ENCODE data around the gene KRTAP10-10. TPM values are rescaled to one million over a fixed set of nuclear protein-coding genes. Genes with fewer than 3 reads are reported as not detected.

Gene KRTAP10-10, protein sequence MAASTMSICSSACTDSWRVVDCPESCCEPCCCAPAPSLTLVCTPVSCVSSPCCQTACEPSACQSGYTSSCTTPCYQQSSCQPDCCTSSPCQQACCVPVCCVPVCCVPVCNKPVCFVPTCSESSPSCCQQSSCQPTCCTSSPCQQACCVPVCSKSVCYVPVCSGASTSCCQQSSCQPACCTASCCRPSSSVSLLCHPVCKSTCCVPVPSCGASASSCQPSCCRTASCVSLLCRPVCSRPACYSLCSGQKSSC
- total RNA-seq, result not detected
- polyA plus RNA-seq, result not detected
- long read RNA-seq, donor 1, result 0 reads
- long read RNA-seq, donor 2, result 0 reads

- Histone ChIP-seq H3K9me3 (peaks cover 2 to 35% (median 22%) of the 10 kb centered on the region in 8 donors), H3K27ac (no peak within 1 kb of the TSS), H3K4me1 (no peaks in the 10 kb centered on the region), H3K4me3 (no peak within 1 kb of the TSS), H3K27me3 (replicated peaks in 1 of 7) (peaks cover 0 to 46% (median 4%) of the 10 kb centered on the region in 7 donors), H3K36me3 (no peaks in the 10 kb centered on the region)
- 48 to 74% (median 67%) methylated on average over 12 to 21 of the region's 21 CpGs for WGBS, 5 donors
- intact Hi-C loops (cut with DNase I; ENCODE audit: low total_unique reads), result no loop called here
- no peak for TF ChIP-seq CTCF (IDR thresholded peaks at IDR 0.05 in 8 of 11, conservative IDR thresholded peaks at IDR 0.05 in 3 of 11)
- no peak for TF ChIP-seq POLR2A (IDR thresholded peaks at IDR 0.05)
- no peak for TF ChIP-seq POLR2AphosphoS5 (IDR thresholded peaks at IDR 0.05)
- no peak for DNase-seq
Measured at GRCh38 chr21:44637018-44637850, at the start of gene KRTAP10-10. Gene KRTAP10-10 (plus strand): TSS chr21:44637356. CDS start chr21:44637418, 62 bp downstream.

DNA sequence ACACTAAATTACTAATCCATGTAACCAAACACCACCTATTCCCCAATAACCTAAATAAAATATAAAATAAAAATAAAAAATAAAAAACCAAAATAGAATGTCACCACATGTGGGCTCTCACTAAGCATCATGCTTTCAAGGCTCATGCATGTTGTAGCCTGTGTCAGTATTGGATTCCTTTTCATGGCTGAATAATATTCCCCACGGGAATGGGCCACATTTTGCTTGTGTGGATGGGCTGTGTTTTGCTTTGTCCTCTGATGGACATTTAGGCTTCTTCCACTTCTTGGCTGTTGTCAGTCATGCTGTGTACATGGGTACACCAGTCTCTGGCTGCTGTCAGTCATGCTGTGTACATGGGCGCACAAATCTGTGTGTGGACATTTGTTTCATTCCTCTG is 48.1 kb upstream of the KRTAP10-10 start:
- 87 to 96% (median 93%) methylated on average over 2 of the region's 2 CpGs for WGBS, 5 donors
- Histone ChIP-seq H3K4me3 (no peak overlapping the region), H3K36me3 (no peaks in the 10 kb centered on the region), H3K27me3 (replicated peaks in 1 of 7) (peaks cover 0 to 59% (median 16%) of the 10 kb centered on the region in 7 donors), H3K9me3 (peaks cover 0 to 6% (median 0%) of the 10 kb centered on the region in 8 donors), H3K27ac (no peak overlapping the region), H3K4me1 (no peaks in the 10 kb centered on the region)
- no peak for DNase-seq
- intact Hi-C loops (cut with DNase I; ENCODE audit: low total_unique reads), result no loop called here
- TF ChIP-seq CTCF (IDR thresholded peaks at IDR 0.05 in 8 of 11, conservative IDR thresholded peaks at IDR 0.05 in 3 of 11) (no peak), POLR2A (IDR thresholded peaks at IDR 0.05) (no peak), POLR2AphosphoS5 (IDR thresholded peaks at IDR 0.05) (no peak)

- Histone ChIP-seq H3K27me3 (replicated peaks in 1 of 7) (peaks cover 0 to 55% (median 16%) of the 10 kb centered on the region in 7 donors), H3K4me3 (no peak overlapping the region), H3K27ac (no peak overlapping the region), H3K4me1 (no peaks in the 10 kb centered on the region), H3K9me3 (peaks cover 0 to 6% (median 0%) of the 10 kb centered on the region in 8 donors), H3K36me3 (no peaks in the 10 kb centered on the region)
- intact Hi-C loops (cut with DNase I; ENCODE audit: low total_unique reads), result no loop called here
- TF ChIP-seq POLR2AphosphoS5 (IDR thresholded peaks at IDR 0.05) (no peak), CTCF (IDR thresholded peaks at IDR 0.05 in 8 of 11, conservative IDR thresholded peaks at IDR 0.05 in 3 of 11) (no peak), POLR2A (IDR thresholded peaks at IDR 0.05) (no peak)
- no peak for DNase-seq
- WGBS, 5 donors, result 73 to 83% (median 83%) methylated on average over 19 to 24 of the region's 24 CpGs
Measured at GRCh38 chr21:44589586-44590305, 47.4 kb upstream of the KRTAP10-10 start.
